Measurements from ENCODE around the gene CNKSR3.

DNA sequence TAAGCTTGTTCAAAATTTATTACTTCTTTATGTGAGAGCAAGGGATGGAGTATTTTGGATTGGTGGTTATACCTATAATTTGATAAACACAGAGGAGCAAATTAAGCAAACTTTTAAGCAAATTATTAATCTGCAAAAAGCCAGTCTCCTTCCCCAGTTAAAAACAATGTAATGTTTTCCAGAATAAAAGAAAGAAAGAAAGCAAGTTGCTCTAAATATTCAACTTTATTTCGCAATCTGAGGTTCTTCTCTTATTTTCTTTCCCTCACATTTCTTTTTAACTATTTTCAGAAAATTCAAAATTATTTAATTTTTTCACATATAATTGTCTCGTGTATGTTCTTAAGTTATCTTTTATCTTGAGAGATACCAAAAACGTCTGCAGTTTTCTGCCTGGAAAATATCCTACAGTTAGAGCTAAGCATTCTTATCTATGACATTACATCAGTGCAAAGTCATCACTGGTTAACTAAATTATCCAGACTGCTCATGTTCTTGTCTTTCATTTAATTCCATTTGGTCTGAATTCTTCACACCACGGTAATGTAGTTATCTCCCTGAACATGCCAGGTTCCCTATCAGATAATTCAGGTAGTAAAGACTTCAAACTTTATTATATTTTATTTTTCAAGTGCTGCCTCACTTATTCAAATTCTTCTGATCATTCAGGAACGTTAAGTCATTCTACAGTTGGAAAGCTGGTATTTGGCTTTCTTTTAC is 3.3 kb upstream of the CNKSR3 start:
- TF ChIP-seq, protein P1, sequence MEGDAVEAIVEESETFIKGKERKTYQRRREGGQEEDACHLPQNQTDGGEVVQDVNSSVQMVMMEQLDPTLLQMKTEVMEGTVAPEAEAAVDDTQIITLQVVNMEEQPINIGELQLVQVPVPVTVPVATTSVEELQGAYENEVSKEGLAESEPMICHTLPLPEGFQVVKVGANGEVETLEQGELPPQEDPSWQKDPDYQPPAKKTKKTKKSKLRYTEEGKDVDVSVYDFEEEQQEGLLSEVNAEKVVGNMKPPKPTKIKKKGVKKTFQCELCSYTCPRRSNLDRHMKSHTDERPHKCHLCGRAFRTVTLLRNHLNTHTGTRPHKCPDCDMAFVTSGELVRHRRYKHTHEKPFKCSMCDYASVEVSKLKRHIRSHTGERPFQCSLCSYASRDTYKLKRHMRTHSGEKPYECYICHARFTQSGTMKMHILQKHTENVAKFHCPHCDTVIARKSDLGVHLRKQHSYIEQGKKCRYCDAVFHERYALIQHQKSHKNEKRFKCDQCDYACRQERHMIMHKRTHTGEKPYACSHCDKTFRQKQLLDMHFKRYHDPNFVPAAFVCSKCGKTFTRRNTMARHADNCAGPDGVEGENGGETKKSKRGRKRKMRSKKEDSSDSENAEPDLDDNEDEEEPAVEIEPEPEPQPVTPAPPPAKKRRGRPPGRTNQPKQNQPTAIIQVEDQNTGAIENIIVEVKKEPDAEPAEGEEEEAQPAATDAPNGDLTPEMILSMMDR (IDR thresholded peaks at IDR 0.05), result no peak
- no peak for TF ChIP-seq POLR2A (IDR thresholded peaks at IDR 0.05)

Measured in right lobe of liver (tissue), 4 donors.